OCI-LY3 (cell line): ENCODE data around the gene ZBTB16.

Experiments used
- CTCF ChIP-seq: fragments of 200-600, 300-600 bp; sonication (generic); IDR thresholded peaks from 2 replicates; pipeline ENCODE4 v1.5.1; 2014; ENCODE audit warnings: antibody characterized with exemption, low read length, low read depth
- EZH2phosphoT487 ChIP-seq: fragments of 200-600 bp; shearing (Covaris generic); IDR thresholded peaks from 2 replicates; pipeline ENCODE4 v1.6.1; 2018; ENCODE audit warnings: antibody characterized with exemption, mixed run types, low read depth

DNA sequence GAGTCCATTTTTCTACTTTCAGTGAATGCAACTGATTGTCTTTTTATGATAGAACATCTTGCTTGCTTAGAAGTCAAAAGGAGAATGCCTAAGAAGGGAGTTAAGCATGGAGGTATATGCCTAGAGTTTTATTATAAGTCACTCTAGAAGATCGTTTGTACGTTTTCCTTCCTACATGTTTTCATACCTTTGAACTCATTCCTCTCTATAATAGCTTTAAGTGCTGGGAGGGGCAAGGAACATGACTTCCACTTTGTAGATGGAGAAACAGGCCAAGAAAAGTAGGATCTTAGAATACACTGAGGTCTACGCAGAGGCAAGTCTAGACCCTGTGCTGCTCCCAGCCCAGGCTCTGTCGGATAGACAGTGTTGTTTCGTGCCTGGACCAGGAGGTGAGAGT, 114.3 kb downstream of the ZBTB16 start:
- no peak for TF ChIP-seq EZH2phosphoT487
- TF ChIP-seq CTCF: no peak
